Gastrocnemius medialis (tissue), 4 donors: ENCODE results near the gene NUP54.

Source experiments
- POLR2A ChIP-seq, 2 donors: fragments of 450-650 bp; IDR thresholded peaks; one replicate each; pipeline ENCODE4 v1.6.1; 2017; ENCODE audit warnings: antibody characterized with exemption in 2 of 2, mild to moderate bottlenecking in 2 of 2, moderate library complexity in 2 of 2
- TF ChIP-seq, protein P1 (sequence below), 5 experiments: fragments of 450-650 bp in 3 of 5; fragments of 200-600 bp in 2 of 5; sonication (generic) in 2 of 5; IDR thresholded peaks in 4 of 5; conservative IDR thresholded peaks in 1 of 5; 1 replicate in 4 of 5; 2 replicates in 1 of 5; pipeline ENCODE4 v1.5.1; 2016 to 2019; ENCODE audit warnings: antibody characterized with exemption in 5 of 5, mild to moderate bottlenecking in 3 of 5, moderate library complexity in 3 of 5

DNA sequence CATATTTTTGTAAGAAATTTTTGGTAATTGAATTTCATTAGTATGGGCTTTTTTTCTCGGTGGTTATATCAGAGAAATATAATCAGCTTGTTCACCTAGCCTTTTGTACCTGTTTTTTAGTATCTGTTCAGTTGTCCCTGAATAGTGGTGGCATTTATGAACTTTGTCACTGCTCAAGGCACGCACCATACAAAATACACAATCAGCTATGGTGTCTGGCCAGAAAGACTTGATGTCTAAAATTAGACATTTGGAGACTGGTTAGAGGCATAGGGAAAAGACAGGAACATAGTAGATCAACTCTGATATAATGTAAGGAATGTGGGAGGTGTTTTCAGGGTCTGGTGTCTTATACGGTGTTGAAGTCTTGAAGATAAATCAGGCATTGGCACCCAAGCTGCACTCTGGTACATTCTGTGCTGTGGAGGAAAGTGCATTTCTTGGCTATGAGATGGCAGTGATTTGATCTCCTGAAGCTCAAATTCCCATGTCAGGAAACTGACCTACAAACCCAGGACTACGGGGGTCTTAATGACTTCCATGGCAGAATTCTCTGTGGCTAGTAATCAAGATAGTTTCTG lies 70.1 kb downstream of the NUP54 start:
- TF ChIP-seq, protein P1, sequence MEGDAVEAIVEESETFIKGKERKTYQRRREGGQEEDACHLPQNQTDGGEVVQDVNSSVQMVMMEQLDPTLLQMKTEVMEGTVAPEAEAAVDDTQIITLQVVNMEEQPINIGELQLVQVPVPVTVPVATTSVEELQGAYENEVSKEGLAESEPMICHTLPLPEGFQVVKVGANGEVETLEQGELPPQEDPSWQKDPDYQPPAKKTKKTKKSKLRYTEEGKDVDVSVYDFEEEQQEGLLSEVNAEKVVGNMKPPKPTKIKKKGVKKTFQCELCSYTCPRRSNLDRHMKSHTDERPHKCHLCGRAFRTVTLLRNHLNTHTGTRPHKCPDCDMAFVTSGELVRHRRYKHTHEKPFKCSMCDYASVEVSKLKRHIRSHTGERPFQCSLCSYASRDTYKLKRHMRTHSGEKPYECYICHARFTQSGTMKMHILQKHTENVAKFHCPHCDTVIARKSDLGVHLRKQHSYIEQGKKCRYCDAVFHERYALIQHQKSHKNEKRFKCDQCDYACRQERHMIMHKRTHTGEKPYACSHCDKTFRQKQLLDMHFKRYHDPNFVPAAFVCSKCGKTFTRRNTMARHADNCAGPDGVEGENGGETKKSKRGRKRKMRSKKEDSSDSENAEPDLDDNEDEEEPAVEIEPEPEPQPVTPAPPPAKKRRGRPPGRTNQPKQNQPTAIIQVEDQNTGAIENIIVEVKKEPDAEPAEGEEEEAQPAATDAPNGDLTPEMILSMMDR (IDR thresholded peaks at IDR 0.05 in 4 of 5, conservative IDR thresholded peaks at IDR 0.05 in 1 of 5): no peak
- TF ChIP-seq POLR2A (IDR thresholded peaks at IDR 0.05): peak in 1 of 2 donors; percentile 20
